CD1c-positive myeloid dendritic cell (primary cell): Measurements from ENCODE around the gene CX3CL1.
"Not testable (repeated sequence)": the region's sequence is repeated elsewhere in the genome, so short reads cannot be mapped to it uniquely, and the experiment has no call there.

Experiments used
- DNase-seq: peaks from one replicate; pipeline ENCODE4 v3.0.0-alpha.2; 2016; ENCODE audit errors: extremely low spot score

The CX3CL1 gene

GRCh38 chr16:57372372-57373116, at the start of gene CX3CL1:
TSS of gene CX3CL1 (plus strand) at chr16:57372490. CDS start at chr16:57372569, 79 bp downstream.
- no peak for DNase-seq

- peak; percentile 77 for DNase-seq
These were observed 47.5 kb upstream of the CX3CL1 start for GRCh38 chr16:57324749-57325148.

- DNase-seq = no peak
These were observed 46.8 kb upstream of the CX3CL1 start for GRCh38 chr16:57325458-57325857.

DNA sequence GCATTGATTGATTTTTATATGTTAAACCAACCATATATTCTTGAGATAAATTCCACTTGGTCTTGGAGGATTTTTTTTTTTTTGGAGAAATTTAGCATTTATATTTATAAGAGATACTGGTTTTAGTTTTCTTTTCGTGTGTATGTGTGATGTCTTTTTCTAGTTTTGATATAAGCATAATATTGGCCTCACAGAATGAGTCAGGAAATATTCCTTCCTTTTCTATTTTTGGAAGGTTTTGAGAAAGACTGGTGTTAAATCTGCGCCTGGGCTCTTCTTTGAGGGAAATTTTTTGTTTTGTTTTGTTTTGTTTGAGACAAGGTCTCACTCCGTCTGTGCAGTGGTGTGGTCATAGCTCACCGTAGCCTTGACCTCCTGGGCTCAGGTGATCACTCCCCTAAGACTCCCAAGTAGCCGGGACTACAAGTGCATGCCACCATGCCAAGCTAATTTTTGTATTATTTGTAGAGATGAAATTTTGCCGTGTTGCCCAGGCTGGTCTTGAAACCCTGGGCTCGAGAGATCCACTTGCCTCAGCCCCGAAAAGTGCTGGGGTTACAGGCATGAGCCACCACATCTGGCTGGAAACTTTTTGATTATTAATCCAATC, 42.5 kb upstream of the CX3CL1 start:
- no peak for DNase-seq

GRCh38 chr16:57331355-57331754, 40.9 kb upstream of the CX3CL1 start:
- no peak for DNase-seq

DNA sequence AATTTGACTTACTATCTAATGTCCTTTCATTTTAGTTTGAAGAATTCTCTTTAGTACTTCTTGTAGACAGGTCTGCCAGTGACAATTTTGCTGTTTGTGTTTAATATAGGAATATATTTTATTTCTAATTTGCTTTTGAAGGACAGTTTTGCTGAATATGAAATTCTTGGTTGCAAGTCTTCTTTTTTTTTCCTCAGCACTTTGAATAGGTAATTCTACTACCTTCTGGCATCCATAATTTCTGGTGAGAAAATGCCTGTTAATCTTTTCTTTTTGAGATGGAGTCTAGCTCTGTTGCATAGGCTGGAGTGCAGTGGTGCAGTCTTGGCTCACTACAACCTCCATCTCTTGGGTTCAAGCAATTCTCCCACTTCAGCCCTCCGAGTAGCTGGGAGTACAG, 38.9 kb upstream of the CX3CL1 start:
- no peak for DNase-seq

DNA sequence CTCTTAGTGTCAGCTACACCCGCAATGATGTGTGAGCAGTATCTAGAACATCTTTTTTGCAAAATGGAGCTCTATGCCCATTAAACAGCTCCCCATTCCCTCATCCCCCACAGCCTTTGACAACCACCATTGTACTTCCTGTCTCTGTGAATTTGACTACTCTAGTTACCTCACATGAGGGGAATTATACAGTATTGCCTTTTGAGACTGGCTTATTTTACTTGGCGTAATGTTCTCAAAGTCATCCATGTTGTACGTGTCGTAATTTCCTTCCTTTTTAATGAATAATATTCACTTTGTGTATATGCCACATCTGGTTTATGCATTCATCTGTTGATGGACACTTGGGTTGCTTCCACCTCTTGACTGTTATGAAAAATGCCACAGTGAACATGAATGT, 36.9 kb upstream of the CX3CL1 start:
- no peak for DNase-seq

GRCh38 chr16:57341062-57341440, 31.2 kb upstream of the CX3CL1 start:
- DNase-seq = peak; percentile 63

- DNase-seq = peak; percentile 62
These were observed 30.6 kb upstream of the CX3CL1 start for GRCh38 chr16:57341441-57342303.

- not testable (repeated sequence) for DNase-seq
These were observed 29.7 kb upstream of the CX3CL1 start for GRCh38 chr16:57342606-57343005.

- DNase-seq = peak; percentile 95
These were observed 29.1 kb upstream of the CX3CL1 start for GRCh38 chr16:57343221-57343620.

DNA sequence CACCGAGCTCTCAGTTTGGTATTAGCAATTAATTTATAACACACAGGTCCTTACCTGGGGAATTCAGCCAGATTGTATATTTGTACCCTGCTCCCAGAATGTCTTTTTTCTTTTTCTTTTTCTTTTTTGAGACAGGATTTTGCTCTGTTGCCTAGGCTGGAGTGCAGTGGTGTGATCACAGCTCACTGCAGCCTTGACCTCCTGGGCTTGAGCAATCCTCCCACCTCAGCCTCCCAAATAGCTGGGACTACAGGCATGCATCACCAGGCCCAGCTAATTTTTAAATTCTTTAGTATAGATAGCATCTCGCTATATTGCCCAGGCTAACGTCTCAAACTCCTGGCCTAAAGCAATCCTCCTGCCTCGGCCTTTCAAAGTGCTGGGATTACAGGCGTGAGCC, 28.2 kb upstream of the CX3CL1 start:
- DNase-seq = not testable (repeated sequence)

GRCh38 chr16:57345021-57345420, 27.3 kb upstream of the CX3CL1 start:
- DNase-seq = no peak

GRCh38 chr16:57345666-57346204, 26.6 kb upstream of the CX3CL1 start:
- DNase-seq = no peak

DNA sequence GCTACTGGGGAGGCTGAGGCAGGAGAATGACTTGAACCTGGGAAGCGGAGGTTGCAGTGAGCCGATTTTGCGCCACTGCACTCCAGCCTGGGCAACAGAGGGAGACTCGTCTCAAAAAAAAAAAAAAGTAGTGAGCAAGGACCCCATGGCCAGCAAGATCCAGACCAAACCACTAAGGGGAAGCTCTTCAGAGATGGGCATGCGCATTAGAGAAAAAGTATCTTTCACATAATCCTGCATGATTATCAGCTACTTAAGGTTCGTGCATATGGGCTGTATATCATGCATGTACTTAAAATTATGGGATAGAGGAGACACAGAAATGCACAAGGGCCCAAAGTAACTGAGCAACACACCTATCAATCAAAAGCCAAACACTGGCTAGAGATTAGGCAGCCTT, 24.4 kb upstream of the CX3CL1 start:
- no peak for DNase-seq

GRCh38 chr16:57348327-57348726, 24.0 kb upstream of the CX3CL1 start:
- peak; percentile 82 for DNase-seq

DNA sequence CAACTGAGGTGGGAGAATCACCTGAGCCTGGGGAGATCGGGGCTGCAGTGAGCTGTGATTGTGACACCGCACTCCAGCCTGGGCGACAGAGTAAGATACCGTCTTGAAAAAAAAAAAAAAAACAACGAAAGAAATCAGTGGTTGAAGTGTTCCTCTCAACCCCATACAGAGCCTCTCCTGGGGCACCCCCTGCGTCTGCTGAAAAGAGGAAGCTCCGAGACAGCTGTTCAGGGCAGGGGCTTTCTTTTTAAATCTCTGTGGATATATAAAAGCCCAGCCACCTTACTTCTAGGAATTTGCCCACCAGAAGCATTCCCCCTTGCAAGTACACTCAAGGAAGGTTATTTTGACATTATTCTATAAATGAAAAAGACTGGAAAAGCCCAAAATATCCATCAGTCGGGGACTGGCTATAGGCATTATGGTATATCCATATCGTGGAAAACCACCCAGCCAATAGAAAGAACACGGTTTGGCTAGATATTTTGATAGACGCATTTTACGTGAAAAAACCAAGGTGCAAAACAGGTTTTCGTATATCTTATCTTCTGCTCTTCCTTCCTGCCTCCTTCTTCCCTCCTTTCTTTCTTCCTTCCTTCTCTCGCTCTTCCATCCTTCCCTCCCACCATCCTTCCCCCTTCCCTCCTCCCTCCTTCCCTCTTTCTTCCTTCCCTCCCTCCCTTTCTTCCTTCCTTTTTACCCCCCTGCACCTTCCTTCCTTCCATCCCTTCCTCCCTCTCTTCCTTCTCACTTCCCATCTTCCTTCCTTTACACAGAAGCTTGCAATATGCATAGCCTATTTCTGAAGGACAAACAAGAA, 22.9 kb upstream of the CX3CL1 start:
- peak; percentile 65 for DNase-seq

DNA sequence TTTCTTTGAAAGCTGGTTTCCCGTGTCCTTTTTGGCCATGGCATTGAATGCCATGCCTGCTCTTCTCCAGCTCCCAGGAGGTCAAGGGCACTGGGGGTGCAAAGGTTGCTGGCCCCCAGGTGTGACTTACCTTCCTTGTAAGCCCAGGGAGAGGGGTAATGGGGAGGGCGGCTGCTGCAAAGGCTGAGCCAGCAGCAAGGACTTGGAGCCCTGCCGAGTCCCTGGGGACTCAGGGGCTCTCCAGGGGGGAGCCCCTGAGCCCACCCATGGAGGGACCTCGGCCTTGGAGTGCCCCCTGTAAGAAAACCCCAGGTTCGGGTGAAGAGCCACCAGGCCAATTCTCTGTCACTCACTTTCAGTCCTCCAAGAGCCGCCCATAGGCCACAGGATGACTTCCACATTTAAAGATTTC, 19.6 kb upstream of the CX3CL1 start:
- no peak for DNase-seq

GRCh38 chr16:57354311-57354710, 18.0 kb upstream of the CX3CL1 start:
- no peak for DNase-seq

DNA sequence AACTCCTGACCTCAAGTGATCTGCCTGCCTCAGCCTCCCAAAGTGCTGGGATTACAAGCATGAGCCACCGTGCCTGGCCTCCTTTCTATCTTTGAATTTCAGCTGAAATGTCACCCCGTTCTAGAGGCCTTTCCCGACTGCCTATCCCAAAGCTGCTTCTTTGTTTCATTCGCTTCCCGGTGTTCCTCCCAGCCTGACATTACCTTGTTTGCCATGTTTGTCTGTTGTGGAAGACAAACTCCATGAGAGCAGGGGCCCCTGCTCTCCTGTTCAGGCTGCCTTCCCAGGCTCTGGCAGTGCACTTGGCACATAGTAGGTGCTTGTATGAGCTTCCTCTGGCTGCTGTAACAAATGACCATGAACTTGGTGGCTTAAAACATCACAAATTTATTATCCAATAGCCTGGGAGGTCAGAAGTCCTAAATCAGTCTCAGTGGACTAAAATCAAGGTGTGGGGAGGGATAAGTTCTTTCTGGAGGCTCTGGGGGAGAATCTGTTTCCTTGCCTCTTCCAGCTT, 16.3 kb upstream of the CX3CL1 start:
- DNase-seq = no peak

- no peak for DNase-seq
These were observed 15.7 kb upstream of the CX3CL1 start for GRCh38 chr16:57356547-57356946.
